NCI-H345 treated with DMSO at 0.1 percent for 48 hours (cell line): ENCODE data around the gene SLC8A1.

Experiments used
- DNase-seq: peaks from one replicate; lab custom pipeline; 2025; ENCODE audit not compliant: unreplicated experiment; lab: John Stamatoyannopoulos, UW

SLC8A1 gene

GRCh38 chr2:40281021-40281940 lies 170.6 kb downstream of the SLC8A1 start:
- DNase-seq = no peak

GRCh38 chr2:40279482-40279881 lies 172.4 kb downstream of the SLC8A1 start:
- DNase-seq = no peak

- no peak for DNase-seq
Observed at GRCh38 chr2:40279001-40279400, 172.9 kb downstream of the SLC8A1 start.

GRCh38 chr2:40276076-40276475 lies 175.8 kb downstream of the SLC8A1 start:
- DNase-seq = no peak

GRCh38 chr2:40274270-40274669 lies 177.6 kb downstream of the SLC8A1 start:
- DNase-seq = no peak

- DNase-seq = no peak
Observed at GRCh38 chr2:40273734-40274182, 178.1 kb downstream of the SLC8A1 start.

GRCh38 chr2:40271094-40271493 lies 180.8 kb downstream of the SLC8A1 start:
- DNase-seq = no peak

- DNase-seq = no peak
Observed at GRCh38 chr2:40270372-40270771, 181.5 kb downstream of the SLC8A1 start.

- DNase-seq = no peak
Observed at GRCh38 chr2:40268566-40268965, 183.3 kb downstream of the SLC8A1 start.

GRCh38 chr2:40266201-40266600 lies 185.7 kb downstream of the SLC8A1 start:
- DNase-seq = no peak

- DNase-seq = no peak
Observed at GRCh38 chr2:40265602-40266001, 186.3 kb downstream of the SLC8A1 start.

GRCh38 chr2:40261042-40261441 lies 190.8 kb downstream of the SLC8A1 start:
- no peak for DNase-seq

- no peak for DNase-seq
Observed at GRCh38 chr2:40260437-40260836, 191.5 kb downstream of the SLC8A1 start.

GRCh38 chr2:40259900-40260299 lies 192.0 kb downstream of the SLC8A1 start:
- DNase-seq = no peak

- no peak for DNase-seq
Observed at GRCh38 chr2:40258135-40258457, 193.8 kb downstream of the SLC8A1 start.

- no peak for DNase-seq
Observed at GRCh38 chr2:40257340-40258134, 194.4 kb downstream of the SLC8A1 start.

GRCh38 chr2:40256649-40257048 lies 195.2 kb downstream of the SLC8A1 start:
- DNase-seq = no peak

- no peak for DNase-seq
Observed at GRCh38 chr2:40256008-40256407, 195.9 kb downstream of the SLC8A1 start.

GRCh38 chr2:40255103-40255502 lies 196.8 kb downstream of the SLC8A1 start:
- no peak for DNase-seq

- no peak for DNase-seq
Observed at GRCh38 chr2:40254611-40255010, 197.3 kb downstream of the SLC8A1 start.

- peak; percentile 87 for DNase-seq
Observed at GRCh38 chr2:40251137-40251536, 200.8 kb downstream of the SLC8A1 start.

GRCh38 chr2:40249577-40249976 lies 202.3 kb downstream of the SLC8A1 start:
- DNase-seq = no peak
